Measurements from ENCODE around the gene ZBTB34. TPM values are rescaled to one million over a fixed set of nuclear protein-coding genes. Genes with fewer than 3 reads are reported as not detected.

ZBTB34 gene
- total and polyA plus RNA-seq, 2 of the 4 experiments (the other 2 are of a cell fraction) = 2.7 to 3.1 TPM

DNA sequence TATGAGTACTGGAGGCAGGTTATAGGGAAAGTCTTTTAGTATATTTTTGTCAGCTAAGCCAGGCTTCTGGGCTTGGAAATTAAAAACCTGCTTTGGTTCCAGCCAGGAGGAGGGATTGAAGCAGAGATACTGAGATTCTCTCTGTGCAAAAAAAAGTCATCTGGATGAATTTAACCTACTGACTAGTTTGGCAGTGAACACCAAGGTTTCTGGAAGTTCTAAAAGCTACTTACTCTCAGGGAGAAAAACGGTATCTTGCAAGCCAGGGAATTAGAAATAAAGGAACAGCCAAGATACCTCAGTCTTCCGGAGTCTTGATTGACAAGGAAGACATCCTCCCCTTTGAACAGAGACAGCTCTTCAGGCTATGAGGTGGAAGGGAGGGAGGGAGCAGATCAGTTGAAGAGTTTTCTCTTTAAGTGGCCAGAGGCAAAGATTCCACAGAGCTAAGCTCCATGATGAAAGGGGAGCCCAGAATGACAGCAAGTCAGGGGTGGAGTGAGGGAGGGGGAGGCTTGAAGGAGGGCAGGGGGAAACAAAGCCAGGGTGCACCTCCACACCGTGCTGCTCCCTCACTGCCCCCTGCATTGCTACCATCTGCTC, 8.3 kb upstream of the ZBTB34 start:
- in situ Hi-C loops (cut with MboI; ENCODE audit: low sequenced_read_pairs) (no loop called here), intact Hi-C loops (cut with micrococcal nuclease) (no loop called here), dilution Hi-C loops (cut with HindIII; ENCODE audit: low sequenced_read_pairs, unreplicated experiment) (no loop called here)
- H3K9me1 ChIP-seq (ENCODE audit: insufficient read depth, low read length) = no peaks in the 10 kb centered on the region
- H3K9me3 ChIP-seq (ENCODE audit: control insufficient read depth, insufficient read depth, low read length) = no peaks in the 10 kb centered on the region
- H4K8ac ChIP-seq (ENCODE audit: low read depth in 2 of 2, low read length in 2 of 2) = no peak overlapping the region
- BruUV-seq (replicated peaks) = no TSS peak
- H3K36me3 ChIP-seq (ENCODE audit: control insufficient read depth, insufficient read depth, low read length) = no peaks in the 10 kb centered on the region
- no peak overlapping the region for H4K5ac ChIP-seq (ENCODE audit: low read depth, low read length)
- no peak overlapping the region for H3K56ac ChIP-seq (ENCODE audit: extremely low read depth, insufficient read depth, low read length)
- no peak overlapping the region for H3K23ac ChIP-seq (ENCODE audit: low read depth, low read length)
- H3K4me2 ChIP-seq (ENCODE audit: low read depth, low read length) = no peak overlapping the region
- ChIA-PET POLR2A (ENCODE audit: unreplicated experiment) (no interaction called here), CTCF (interaction anchor here (1.1 kb wide), 1 partner anchor 8 kb away, joined by 3 read pairs; no protein-coding TSS in a partner anchor)
- no peaks in the 10 kb centered on the region for H3K4me1 ChIP-seq (ENCODE audit: control insufficient read depth, insufficient read depth, low read length)
- H2AFZ ChIP-seq (replicated peaks; ENCODE audit: low read length, poor library complexity) = no peak overlapping the region
- no peaks in the 10 kb centered on the region for H3K79me1 ChIP-seq (ENCODE audit: low read depth in 1 of 2, low read length in 2 of 2)
- TF ChIP-seq CEBPB (IDR thresholded peaks at IDR 0.05; ENCODE audit: low read depth, low read length) = no peak
- TF ChIP-seq RAD21 (IDR thresholded peaks at IDR 0.05; ENCODE audit: low read length) = no peak
- TF ChIP-seq BHLHE40 (IDR thresholded peaks at IDR 0.05; ENCODE audit: low read depth, low read length) = no peak
- no peak for TF ChIP-seq RFX5 (IDR thresholded peaks at IDR 0.05; ENCODE audit: low read depth, low read length)
- TF ChIP-seq FOS (IDR thresholded peaks at IDR 0.05; ENCODE audit: low read depth, low read length) = no peak
- WGBS, 2 experiments (ENCODE audit: extremely low coverage in 2 of 2, insufficient read length in 1 of 2) = no CpG with 5 or more reads among the region's 3 CpGs
- H2BK120ac ChIP-seq (ENCODE audit: low read depth, low read length) = no peak overlapping the region
- H2BK20ac ChIP-seq (ENCODE audit: low read depth, low read length) = no peak overlapping the region
- H4K20me1 ChIP-seq (ENCODE audit: insufficient read depth, low read length) = no peaks in the 10 kb centered on the region
- no peak overlapping the region for H3K14ac ChIP-seq (replicated peaks; ENCODE audit: low read depth, low read length)
- no peak overlapping the region for H3K9ac ChIP-seq (ENCODE audit: low read depth, low read length)
- H3K27me3 ChIP-seq (ENCODE audit: control insufficient read depth, insufficient read depth, low read length) = peaks cover 41% of the 10 kb centered on the region
- H2AK5ac ChIP-seq (ENCODE audit: low read depth, low read length) = no peak overlapping the region
- no peak overlapping the region for H2BK15ac ChIP-seq (ENCODE audit: low read depth, low read length)
- H3K4ac ChIP-seq (ENCODE audit: low read depth, low read length) = no peak overlapping the region
- H2BK5ac ChIP-seq (ENCODE audit: low read depth, low read length, poor library complexity, severe bottlenecking) = no peak overlapping the region
- H3K4me3 ChIP-seq (ENCODE audit: insufficient read depth, low read depth, low read length) = no peak overlapping the region
- no peak overlapping the region for H4K91ac ChIP-seq (ENCODE audit: insufficient read depth, low read depth, low read length)
- H3K27ac ChIP-seq (ENCODE audit: insufficient read depth, low read length) = no peak overlapping the region
- no peak overlapping the region for H3K18ac ChIP-seq (ENCODE audit: low read depth, low read length)
- ATAC-seq (ENCODE audit: low read depth) (no peak; the same call in 1 of the 2 replicates), DNase-seq (no peak)
- H2AK9ac ChIP-seq (replicated peaks; ENCODE audit: low read depth, low read length, poor library complexity) = no peak overlapping the region
